HG03095 (cell line): ENCODE results near the gene CHKA.
A peak's percentile ranks its signal among the peaks of the same experiment; 100 is the strongest.

Source experiments
- ATAC-seq: cut with Tn5 transposase; IDR thresholded peaks from one replicate; pipeline ENCODE4 v1.9.1; 2021; ENCODE audit warnings: moderate library complexity; ENCODE audit not compliant: unreplicated experiment

CHKA gene

DNA sequence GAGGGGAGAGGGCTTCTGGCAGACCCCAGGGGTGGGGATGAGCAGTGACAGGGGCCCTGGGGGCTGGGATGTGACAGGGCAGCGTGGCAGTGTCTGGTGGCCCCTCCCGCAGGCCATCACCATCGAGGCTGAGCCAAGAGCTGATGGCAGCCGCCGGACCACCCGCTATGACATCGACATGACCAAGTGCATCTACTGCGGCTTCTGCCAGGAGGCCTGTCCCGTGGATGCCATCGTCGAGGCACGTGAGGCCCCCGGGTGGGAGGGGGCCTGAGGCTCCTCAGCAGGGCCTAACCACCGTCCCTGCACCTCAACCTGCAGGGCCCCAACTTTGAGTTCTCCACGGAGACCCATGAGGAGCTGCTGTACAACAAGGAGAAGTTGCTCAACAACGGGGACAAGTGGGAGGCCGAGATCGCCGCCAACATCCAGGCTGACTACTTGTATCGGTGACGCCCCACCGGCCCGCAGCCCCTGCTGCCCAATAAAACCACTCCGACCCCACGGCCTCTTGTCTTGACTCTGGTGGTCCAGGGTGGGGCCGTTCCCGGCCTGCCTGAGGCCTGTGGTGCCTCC is 85.0 kb downstream of the CHKA start:
- ATAC-seq, result no peak

DNA sequence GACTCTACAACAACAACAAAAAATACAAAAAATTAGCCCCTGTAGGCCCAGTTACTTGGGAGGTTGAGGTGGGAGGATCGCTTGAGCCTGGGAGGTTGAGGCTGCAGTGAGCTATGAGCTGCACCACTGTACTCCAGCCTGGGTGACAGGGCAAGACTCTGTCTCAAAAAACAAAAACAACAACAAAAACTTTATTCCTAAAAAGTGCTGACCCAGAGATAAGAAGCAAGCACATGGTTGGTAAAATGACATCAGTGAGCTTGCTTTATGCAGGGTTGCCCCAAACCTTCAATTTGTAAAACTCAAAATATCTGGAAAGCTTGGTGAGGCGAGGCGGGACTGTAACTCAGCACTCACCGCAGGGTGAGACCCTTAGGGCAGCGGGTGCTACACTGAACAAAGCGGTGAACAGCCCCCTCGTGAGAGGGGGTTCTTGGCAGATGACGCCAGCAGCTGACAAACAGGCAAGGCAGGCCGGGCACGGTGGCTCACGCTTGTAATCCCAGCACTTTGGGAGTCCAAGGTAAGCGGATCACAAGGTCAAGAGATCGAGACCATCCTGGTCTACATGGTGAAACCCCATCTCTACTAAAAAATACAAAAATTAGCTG is 85.8 kb downstream of the CHKA start:
- no peak for ATAC-seq

DNA sequence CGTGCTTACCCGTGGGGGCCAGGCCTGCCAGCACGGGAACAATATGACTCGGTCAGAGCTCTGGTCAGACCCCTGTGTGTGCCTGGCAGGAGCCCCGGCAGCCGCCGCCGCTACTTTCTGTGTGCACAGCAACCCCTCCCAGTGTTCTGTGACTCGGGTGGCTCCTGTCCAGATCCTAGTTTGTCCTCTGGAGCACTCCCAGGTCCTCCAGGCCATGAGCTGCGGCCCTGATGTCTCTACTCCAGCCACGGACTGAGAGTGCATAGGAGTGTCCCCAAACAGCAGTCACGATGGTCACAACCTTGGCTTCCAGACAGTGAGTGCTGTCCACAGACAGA is 87.5 kb downstream of the CHKA start:
- ATAC-seq, result no peak

DNA sequence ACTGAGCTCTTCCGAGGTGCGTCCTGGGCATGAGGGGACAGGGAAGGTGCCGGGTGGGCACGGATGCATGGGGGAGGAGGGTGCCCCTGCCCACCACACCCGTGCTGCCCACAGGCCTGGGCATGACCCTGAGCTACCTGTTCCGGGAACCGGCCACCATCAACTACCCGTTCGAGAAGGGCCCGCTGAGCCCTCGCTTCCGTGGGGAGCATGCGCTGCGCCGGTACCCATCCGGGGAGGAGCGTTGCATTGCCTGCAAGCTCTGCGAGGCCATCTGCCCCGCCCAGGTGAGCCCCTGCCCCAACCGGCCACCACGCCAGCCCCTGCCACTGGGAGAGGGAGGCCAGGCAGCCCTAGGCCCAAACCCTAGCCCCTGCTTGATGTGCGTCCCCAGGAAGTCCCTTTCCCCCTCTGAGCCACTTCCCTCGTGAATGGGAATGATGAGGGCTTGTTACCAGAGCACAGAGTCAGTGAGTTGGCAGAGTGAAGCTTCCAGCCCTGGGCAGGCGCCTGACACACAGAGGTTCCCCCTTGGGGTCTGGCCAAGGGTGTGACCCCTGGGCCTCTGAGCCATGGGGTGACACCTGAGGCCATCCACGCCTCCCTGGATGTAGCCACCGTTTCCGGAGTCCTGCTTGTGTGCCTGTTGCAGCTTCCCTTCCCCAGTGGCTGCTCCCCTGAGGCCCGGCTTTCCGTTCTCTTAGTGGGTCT is 88.0 kb downstream of the CHKA start:
- ATAC-seq, result no peak

DNA sequence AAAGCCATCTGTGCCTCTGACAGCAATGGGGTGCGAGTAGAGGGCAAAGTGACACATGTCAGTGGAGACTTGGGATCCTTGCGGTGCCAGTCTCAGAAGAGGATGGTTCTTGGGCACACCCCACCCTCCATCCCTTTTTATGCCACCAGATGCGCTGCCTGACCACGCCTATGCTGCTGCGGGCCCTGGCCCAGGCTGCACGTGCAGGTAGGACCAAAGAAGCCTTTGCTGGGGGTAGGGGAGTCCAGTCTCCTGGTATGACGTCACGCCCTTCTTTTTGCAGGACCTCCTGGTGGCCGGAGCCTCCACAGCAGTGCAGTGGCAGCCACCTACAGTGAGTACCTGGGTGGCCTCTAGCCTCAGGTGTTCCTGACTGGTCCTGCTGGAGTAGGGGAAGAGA is 89.2 kb downstream of the CHKA start:
- no peak for ATAC-seq

DNA sequence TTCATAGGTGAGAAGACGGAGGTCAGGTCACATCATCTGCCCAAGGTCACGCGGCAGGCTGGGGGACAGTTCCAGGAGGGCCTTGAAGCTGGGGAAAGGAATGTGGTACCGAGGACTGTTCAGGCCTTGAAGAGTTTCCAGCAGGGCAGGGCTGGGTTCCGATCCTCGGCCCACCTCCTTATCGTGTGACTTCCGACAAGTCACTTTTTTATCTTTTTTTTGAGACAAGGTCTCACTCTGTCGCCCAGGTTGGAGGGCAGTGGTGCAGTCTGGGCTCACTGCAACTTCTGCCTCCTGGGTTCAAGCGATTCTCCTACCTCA is 90.1 kb downstream of the CHKA start:
- no peak for ATAC-seq

DNA sequence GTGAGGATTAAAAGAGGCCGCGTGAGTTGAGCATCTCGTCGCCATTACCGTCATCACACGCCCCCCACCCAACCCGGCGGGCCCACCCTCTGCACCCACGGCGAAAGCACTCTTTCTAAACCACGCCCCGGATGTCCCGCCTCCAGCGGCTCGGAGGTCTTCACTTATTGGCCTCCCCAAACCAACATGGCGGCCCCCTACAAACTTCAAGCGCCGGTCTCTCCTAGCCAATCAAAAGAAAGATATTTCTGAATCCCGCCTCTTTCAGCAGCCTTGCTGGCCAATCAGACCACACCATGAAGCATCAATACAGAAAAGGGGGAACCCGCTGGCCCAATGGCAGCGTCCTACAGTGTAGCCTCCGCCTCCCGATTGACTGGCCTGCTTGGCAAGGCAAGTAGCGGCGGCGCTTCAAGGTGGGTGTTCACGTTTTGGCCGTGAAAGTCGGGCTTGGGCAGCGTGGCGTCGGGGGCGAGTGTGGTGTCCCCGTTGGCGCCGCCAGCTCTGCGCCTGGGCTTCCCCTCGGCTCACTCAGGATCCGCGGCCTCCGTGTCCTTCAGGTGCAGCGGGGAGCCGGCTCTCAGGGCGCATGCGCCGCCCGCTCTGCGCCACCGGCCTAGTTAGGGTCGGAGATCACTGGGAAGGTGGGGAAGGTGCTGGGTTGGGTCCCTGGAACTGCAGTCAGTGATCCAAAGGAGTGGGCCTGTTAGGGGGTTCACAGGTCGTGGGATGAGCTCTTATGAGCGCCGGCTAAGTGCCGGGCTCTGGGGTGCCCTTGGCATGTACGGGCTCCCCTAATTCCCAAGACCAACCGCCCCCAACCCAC is 90.7 kb downstream of the CHKA start, which contains the start of gene NDUFS8:
Gene NDUFS8, plus strand, starts transcription at position 364 of the 826 bp plus-strand sequence. CDS start 1,471 bp downstream, outside the sequence.
- ATAC-seq, result peak; percentile 84

DNA sequence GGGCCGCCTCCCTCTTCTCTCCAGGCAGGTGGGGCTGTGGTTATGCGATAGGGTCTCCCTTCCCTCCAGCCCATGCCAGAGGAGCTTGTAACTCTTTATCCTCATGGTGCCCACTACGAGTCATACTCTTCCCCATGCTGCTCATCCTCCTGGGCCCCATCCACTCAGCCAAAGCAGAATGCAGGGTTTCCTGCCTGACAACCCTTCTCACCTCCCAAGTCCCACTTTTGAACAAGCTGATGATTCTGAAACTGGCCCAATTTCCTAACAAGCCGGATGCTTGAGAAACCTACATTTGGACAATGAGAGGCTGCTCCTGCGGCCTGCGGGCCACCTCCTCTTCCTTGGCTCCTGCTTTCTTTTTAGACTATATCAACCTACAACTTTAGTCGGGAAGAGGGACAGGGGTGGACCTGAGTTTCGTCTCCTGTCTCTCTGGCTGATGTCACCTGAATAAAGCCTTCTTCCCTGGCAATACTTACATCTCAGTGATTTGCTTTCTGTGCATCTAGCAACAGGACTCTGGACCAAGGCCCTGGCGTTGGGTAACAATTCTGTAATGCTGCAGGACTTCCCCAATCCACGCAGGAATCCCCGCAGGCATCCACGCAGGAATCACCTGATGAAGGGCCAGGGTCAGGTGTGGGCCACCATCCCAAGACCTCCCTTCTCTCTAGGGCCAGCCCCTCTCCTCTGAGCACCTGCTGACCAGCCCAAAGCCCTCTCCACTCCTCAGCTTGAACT is 92.2 kb downstream of the CHKA start:
- ATAC-seq, result no peak

DNA sequence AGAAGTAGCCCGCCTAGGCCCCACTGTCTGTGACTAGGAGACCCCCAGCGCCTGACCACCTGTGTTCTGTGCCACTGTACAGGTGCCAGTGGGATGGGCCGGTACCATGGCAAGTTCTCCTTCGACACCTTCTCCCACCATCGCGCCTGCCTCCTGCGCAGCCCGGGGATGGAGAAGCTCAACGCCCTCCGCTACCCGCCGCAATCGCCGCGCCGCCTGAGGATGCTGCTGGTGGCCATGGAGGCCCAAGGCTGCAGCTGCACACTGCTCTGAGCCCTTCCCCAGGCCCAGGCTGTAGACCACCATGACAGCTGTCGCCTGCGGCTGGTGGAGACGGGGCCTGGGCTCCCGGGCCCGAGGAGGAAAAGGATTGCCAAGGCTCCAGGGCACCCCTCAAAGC is 93.5 kb downstream of the CHKA start:
- ATAC-seq, result no peak

DNA sequence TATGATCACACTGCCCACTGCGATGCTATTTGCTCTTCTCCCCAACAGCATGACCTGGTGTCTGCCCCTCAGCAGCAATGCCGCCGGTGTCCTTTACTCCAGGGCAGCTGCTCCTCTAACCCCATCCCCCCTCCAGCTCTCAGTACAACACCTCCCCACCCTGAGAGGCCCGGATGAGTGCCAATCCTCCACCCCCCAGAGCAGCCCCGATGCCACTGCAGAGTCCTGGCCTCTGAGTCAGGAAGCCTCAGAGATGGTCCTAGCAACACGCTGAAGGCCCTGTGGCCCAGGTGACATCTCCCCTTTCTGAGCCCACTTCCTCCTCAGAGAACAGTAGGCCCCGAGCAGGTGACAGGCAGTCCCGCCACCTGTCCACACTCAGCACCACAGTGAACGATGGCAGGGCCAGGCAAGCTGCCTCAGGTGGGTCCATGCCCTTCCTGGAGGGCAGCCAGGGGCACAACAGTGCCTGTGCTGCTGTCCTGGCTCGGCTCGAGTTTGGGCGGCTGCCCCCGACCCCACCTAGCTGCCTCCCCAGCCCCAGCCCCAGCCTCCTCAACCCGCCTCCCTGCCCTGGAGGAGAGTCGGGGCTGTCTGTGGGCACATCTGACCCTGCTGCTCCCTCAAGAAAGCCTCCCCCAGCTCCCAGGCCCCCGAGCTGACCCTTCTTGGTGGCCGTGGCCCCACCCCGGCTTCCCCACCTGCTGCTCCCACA is 94.6 kb downstream of the CHKA start:
- ATAC-seq, result no peak

DNA sequence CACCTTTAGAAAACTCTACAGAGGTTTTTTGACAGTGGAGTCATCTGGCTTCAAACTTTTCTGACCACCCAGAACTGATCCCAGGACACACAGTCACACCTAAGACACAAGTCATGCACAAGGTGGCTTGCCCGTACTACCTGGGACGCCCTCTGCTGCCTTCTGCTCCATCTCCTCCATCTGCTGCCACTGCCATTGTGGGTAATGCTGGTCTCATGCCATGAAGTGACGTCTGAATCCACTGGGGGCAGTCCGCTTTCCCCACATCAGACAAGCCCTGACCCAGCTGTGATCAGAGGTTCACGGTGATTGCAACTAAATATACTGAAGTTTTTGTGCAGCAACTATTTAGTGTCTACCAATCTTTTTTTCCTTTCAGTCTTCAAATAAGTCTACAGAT is 96.1 kb downstream of the CHKA start:
- no peak for ATAC-seq

DNA sequence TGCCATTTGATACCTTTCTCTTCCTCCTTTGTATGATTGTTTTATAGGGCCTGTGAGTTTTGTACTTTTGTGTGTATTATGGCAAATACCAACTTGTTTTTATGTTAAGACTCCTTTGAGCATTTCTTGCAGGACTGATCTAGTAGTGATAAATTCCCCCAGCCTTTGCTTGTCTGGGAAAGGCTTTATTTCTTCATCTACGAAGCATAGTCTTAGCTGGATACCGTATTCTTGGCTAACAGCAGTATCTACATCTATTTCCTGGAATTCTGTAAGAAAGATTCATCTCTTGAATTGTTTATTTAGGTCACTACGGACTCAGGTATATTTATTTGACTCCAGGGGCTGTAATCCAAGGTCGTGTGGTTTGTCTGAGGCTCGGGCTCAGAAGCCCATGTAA is 96.7 kb downstream of the CHKA start:
- no peak for ATAC-seq

DNA sequence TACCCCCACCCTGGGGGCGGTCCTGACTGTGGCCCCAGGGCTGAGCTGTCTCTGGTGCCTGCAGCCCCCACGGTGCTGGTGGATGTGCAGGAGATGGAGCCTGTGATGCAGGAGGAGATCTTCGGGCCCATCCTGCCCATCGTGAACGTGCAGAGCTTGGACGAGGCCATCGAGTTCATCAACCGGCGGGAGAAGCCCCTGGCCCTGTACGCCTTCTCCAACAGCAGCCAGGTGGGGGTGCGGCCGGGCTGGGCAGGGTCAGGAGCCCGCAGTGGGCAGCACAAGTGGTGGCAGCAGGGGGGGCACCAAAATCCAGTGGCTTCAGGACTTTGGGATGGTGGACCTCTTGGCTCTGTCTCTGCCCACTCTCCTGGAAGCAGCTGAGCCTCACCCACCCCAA is 98.7 kb downstream of the CHKA start:
- no peak for ATAC-seq

DNA sequence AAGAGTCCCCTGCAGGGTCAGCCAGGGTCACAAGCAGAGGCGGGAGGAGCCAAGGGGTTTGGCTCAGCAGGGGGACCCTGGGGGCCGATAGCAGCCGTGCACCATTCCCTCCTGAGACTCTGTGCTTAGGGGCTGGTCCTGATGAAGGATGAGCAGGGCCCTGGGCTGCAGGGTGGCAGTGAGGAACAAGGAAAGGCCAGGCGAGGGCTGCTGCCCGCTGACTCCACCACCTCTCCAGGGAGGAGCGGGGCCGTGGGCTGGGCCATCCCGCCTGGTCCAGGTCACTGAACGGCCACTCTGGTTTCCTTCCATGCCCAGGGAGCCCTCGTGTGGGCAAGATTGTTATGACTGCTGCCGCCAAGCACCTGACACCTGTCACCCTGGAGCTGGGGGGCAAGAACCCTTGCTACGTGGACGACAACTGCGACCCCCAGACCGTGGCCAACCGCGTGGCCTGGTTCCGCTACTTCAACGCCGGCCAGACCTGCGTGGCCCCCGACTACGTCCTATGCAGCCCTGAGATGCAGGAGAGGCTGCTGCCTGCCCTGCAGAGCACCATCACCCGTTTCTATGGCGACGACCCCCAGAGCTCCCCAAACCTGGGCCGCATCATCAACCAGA is 99.9 kb downstream of the CHKA start:
- ATAC-seq, result no peak

DNA sequence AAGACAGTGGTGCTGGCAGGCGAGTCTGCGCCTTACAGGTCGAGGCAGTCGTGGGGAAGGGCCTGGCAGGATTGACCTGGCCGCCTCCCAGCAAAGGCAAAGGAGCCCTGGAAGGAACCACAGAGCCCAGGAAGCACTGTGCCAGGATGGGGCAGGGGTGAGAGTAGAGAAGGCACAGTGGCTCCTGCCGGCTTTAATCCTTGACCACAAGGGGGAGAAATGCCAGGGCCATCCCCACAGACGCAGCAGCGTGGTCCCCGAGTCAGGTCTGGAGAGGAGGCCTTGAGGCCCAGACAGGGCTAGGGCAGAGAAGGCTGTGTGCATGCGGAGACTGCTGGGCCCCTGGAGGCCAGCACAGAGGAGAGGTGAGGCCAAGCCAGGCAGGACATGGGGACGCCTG is 100.6 kb downstream of the CHKA start:
- ATAC-seq, result no peak

DNA sequence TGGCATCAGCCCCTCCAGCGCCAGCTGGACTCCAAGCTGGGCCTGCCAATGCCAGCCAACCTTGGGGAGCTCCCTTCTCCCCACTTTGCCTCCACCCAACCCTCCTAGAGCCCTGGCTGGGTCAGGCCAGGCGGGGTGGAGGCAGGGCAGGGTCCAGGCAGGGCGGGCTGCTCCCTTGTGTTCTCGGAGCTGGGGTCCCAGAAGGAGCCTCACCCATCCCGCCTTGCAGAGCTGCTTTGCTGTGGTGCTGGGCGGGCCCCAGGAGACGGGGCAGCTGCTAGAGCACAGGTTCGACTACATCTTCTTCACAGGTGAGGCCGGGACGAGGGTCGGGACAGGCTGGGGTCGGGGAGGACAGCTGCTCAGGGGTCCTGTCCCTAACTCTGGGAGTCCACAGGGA is 101.7 kb downstream of the CHKA start:
- no peak for ATAC-seq

DNA sequence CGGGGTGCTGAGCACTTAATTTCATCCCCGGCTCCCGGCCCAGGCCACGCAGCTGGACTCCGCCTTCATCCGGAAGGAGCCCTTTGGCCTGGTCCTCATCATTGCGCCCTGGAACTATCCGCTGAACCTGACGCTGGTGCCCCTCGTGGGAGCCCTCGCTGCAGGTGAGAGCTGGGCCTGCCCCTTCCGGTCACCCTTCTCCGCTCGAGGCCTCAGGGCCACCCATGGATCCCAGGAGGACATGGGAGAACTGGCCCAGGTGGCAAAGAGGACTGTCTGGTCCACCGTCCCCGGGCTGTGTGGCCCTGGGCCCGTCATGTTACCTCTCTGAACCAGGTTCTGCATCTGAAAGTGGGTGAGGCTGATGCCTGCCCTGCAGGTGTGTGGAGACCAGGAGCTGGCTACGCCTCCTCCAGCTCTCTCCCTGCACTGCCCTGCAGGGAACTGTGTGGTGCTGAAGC is 102.4 kb downstream of the CHKA start:
- ATAC-seq, result no peak

DNA sequence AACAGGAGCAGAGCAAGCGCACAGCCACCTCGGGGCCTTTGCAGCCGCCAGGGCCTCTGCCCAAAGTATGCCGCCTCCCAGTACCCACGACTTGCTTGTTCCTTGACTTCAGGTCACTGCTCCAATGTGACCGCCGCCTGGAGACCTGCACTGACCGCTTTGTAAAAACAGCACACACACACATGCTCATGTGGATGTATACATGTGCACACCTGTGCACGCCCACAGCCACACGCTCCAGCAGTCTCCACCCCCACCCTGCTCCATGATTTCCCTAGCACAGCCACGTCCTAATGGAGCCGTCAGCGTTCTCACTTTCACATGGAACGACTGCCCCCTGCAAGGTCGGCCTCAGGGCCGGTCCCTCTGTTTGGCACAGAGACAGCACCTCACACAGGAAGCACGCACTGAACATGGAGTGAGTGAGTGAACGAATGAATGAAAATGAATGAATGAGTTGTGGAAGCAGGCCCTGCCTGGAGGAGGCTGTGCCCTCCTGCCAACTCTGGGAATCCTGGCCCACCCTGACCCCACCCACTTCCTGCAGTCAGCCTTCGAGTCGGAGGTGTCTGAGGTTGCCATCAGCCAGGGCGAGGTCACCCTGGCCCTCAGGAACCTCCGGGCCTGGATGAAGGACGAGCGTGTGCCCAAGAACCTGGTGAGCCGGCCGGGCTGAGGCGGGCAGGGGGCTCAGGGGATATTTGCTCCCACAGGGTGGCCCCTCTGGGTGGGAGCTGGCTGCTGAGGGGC is 103.0 kb downstream of the CHKA start:
- ATAC-seq, result no peak
